GM10847 (cell line): ENCODE results near the gene MYOC.

Source experiments
- POLR2A ChIP-seq: IDR thresholded peaks from 2 replicates; pipeline ENCODE4 v1.6.1; 2011; ENCODE audit not compliant: insufficient read length; ENCODE audit errors: extremely low read depth

Gene MYOC

GRCh38 chr1:171654942-171655745 is 2.7 kb upstream of the MYOC start:
- no peak for TF ChIP-seq POLR2A

- no peak for TF ChIP-seq POLR2A
Observed at GRCh38 chr1:171654201-171654941, 1.9 kb upstream of the MYOC start.

GRCh38 chr1:171653796-171654195 is 1.3 kb upstream of the MYOC start:
- TF ChIP-seq POLR2A = no peak

GRCh38 chr1:171646249-171646560 is 6.3 kb downstream of the MYOC start:
- TF ChIP-seq POLR2A = no peak

- no peak for TF ChIP-seq POLR2A
Observed at GRCh38 chr1:171645553-171646248, 6.8 kb downstream of the MYOC start.

GRCh38 chr1:171644805-171645483 is 7.5 kb downstream of the MYOC start:
- TF ChIP-seq POLR2A = no peak

GRCh38 chr1:171643156-171643555 is 9.3 kb downstream of the MYOC start:
- TF ChIP-seq POLR2A = no peak

GRCh38 chr1:171642197-171642596 is 10.3 kb downstream of the MYOC start:
- TF ChIP-seq POLR2A = no peak

- no peak for TF ChIP-seq POLR2A
Observed at GRCh38 chr1:171641076-171641864, 11.2 kb downstream of the MYOC start.

GRCh38 chr1:171640225-171640624 is 12.3 kb downstream of the MYOC start:
- TF ChIP-seq POLR2A = no peak

- no peak for TF ChIP-seq POLR2A
Observed at GRCh38 chr1:171637928-171638576, 14.4 kb downstream of the MYOC start.

- no peak for TF ChIP-seq POLR2A
Observed at GRCh38 chr1:171636141-171636540, 16.3 kb downstream of the MYOC start.

GRCh38 chr1:171635661-171636060 is 16.8 kb downstream of the MYOC start:
- no peak for TF ChIP-seq POLR2A

GRCh38 chr1:171628225-171628624 is 24.3 kb downstream of the MYOC start:
- no peak for TF ChIP-seq POLR2A
